Limb (tissue), 2 donors: ENCODE measurements around the gene FCHO2.

Experiments used
- DNase-seq, 2 donors: peaks; one replicate each; pipeline ENCODE4 v3.0.0-alpha.2; 2016; ENCODE audit errors: extremely low spot score in 2 of 2

Gene FCHO2

DNA sequence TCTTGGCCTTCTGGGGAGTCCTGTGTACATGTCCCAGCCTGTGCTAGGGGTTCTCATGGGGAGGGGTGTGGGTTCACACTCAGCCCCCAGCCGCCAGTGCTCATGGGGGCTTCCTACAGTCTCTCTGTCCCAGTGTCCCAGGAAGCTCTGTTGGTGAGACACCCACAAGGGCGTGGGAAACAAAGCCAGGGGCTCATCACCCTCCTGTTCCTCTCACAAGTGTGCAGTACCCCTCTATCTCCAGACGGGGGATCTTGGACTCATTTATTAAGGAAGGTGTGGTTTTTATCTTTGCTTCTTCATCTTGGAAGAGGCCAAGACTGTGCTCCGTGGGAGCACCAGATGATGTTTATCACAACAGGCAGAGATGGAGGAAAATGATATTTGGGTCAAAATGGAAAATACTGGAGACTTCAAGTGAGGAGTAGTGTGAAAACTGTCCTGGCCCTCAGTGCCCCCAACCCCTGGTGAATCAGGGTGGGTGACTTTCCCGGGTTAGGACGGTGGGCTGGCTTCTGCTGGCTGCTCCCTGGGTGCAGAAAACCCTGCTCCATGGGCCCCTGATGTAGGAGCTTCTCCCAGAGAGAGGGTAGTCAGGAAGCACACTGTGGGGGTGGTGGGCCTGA is 179.7 kb downstream of the FCHO2 start:
- DNase-seq = no peak

DNA sequence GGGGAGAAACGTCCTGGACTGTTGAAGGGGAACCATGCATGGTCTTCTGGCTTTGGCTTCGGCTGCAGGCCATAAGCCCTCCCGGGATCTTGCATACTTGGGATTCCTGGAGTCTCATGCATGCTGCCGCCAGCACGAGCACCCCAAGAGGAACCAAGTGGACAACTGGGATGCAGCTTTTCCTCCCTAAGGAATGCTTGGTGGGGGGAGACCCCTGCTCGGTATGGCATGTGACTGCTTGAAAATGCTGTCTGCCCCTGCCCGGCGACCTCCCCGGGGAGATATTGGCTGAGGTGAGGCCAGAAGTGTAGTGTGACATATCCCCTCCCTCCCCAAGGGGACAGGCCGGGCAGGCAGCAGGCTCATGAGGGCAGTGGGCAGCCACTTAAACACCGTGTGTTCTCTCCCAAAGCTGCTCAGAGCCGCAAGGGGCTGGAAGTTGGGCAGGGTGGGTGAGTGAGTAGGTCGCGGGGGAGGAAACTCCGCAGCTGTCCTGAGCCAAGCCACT is 180.3 kb downstream of the FCHO2 start:
- no peak for DNase-seq

DNA sequence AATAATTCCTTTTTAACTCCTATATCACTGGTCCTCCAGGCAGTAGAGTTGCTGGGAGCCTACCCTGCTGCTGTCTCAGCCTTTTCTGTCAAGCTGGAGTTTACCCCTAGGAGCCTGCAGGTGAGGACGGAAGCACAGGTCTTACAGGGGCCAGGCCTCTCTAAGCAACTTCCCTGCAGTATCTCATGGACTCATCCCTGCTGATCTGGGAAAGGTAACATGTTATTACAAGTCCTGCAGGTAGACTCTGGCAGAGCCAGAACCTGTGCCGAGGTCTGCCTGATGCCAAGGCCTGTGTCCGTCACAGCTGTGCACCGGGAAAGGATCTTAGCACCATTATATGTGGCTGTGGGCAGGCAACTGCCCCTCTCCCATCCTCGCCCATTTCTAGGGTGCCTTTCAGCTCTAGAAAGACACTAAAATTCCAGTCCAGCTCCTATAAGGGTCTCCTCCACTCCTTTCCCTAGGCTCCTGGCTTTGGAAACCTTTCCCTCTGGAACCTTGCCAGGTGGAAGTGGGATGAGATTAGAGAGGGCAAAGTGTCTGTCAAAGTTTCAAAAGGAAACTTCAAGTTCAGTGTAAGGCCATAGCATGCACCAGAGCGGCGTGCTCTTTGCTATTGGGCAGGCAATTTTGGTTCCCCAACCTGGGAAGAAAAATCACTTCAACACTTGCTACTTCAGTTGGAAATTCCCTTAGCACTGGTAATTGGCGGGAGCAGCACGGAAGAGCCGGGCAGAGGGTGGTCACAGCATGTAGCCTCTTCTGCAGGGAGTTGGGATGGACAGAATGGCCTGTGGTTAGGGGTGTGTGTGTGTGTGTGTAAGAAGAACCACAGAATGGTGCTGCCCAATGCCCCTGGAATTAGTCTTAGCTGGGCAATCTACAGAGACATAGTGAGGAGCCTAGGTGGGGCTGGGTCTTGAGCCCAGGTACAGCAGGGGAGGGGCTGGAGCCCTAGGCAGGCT is 182.0 kb downstream of the FCHO2 start:
- no peak for DNase-seq

- no peak for DNase-seq
Measured at GRCh38 chr5:73139485-73139884, 183.6 kb downstream of the FCHO2 start.
